ENCODE data around the gene SLC44A1. TPM values are rescaled to one million over a fixed set of nuclear protein-coding genes. Genes with fewer than 3 reads are reported as not detected.

The SLC44A1 gene
- polyA plus RNA-seq, 4 donors: 7.8 to 70.0 (median 16.0) TPM

GRCh38 chr9:105376893-105377292 lies 132.4 kb downstream of the SLC44A1 start:
- Histone ChIP-seq H3K36me3 (ENCODE audit: control insufficient read depth in 3 of 3, insufficient read depth in 2 of 3, low read depth in 1 of 3, low read length in 3 of 3) (peaks cover 4 to 26% (median 10%) of the 10 kb centered on the region in 3 donors), H3K9me3 (ENCODE audit: control insufficient read depth in 2 of 2, insufficient read depth in 1 of 2, low read depth in 1 of 2, low read length in 1 of 2) (no peaks in the 10 kb centered on the region), H3K4me3 (ENCODE audit: low read depth in 1 of 3, low read length in 3 of 3) (no peak overlapping the region), H3K4me1 (ENCODE audit: control insufficient read depth in 3 of 3, insufficient read depth in 2 of 3, low read depth in 1 of 3, low read length in 2 of 3) (no peaks in the 10 kb centered on the region), H3K27me3 (ENCODE audit: control insufficient read depth in 3 of 3, insufficient read depth in 3 of 3, low read length in 3 of 3) (no peaks in the 10 kb centered on the region), H3K27ac (ENCODE audit: low read depth in 1 of 3, low read length in 2 of 3) (no peak overlapping the region)
- FAIRE-seq: no peak
- no peak for DNase-seq
- WGBS, 3 donors: 45 to 92% (median 90%) methylated on average over 1 of the region's 1 CpG

- peak in 1 of 2 donors; percentile 54 for DNase-seq
- H3K4me1 ChIP-seq (ENCODE audit: control insufficient read depth in 3 of 3, insufficient read depth in 2 of 3, low read depth in 1 of 3, low read length in 2 of 3): no peaks in the 10 kb centered on the region
- H3K27me3 ChIP-seq (ENCODE audit: control insufficient read depth in 3 of 3, insufficient read depth in 3 of 3, low read length in 3 of 3): no peaks in the 10 kb centered on the region
- peaks cover 0 to 12% (median 4%) of the 10 kb centered on the region in 3 donors for H3K36me3 ChIP-seq (ENCODE audit: control insufficient read depth in 3 of 3, insufficient read depth in 2 of 3, low read depth in 1 of 3, low read length in 3 of 3)
- no peak overlapping the region for H3K27ac ChIP-seq (ENCODE audit: low read depth in 1 of 3, low read length in 2 of 3)
- WGBS, 3 donors: 40 to 55% (median 51%) methylated on average over 9 of the region's 9 CpGs
- FAIRE-seq: no peak
- no peaks in the 10 kb centered on the region for H3K9me3 ChIP-seq (ENCODE audit: control insufficient read depth in 2 of 2, insufficient read depth in 1 of 2, low read depth in 1 of 2, low read length in 1 of 2)
- peak overlapping the region in 1 of 3 donors; percentile 9 for H3K4me3 ChIP-seq (ENCODE audit: low read depth in 1 of 3, low read length in 3 of 3)
Measured at GRCh38 chr9:105385381-105385985, 141.0 kb downstream of the SLC44A1 start.

GRCh38 chr9:105389796-105390195 lies 145.3 kb downstream of the SLC44A1 start:
- H3K36me3 ChIP-seq (ENCODE audit: control insufficient read depth in 3 of 3, insufficient read depth in 2 of 3, low read depth in 1 of 3, low read length in 3 of 3): peaks cover 0 to 4% (median 0%) of the 10 kb centered on the region in 3 donors
- H3K4me3 ChIP-seq (ENCODE audit: low read depth in 1 of 3, low read length in 3 of 3): no peak overlapping the region
- H3K27me3 ChIP-seq (ENCODE audit: control insufficient read depth in 3 of 3, insufficient read depth in 3 of 3, low read length in 3 of 3): no peaks in the 10 kb centered on the region
- no peaks in the 10 kb centered on the region for H3K9me3 ChIP-seq (ENCODE audit: control insufficient read depth in 2 of 2, insufficient read depth in 1 of 2, low read depth in 1 of 2, low read length in 1 of 2)
- DNase-seq (no peak), FAIRE-seq (no peak)
- no peaks in the 10 kb centered on the region for H3K4me1 ChIP-seq (ENCODE audit: control insufficient read depth in 3 of 3, insufficient read depth in 2 of 3, low read depth in 1 of 3, low read length in 2 of 3)
- 91 to 97% (median 95%) methylated on average over 6 of the region's 6 CpGs for WGBS, 3 donors
- no peak overlapping the region for H3K27ac ChIP-seq (ENCODE audit: low read depth in 1 of 3, low read length in 2 of 3)

- no peaks in the 10 kb centered on the region for H3K4me1 ChIP-seq (ENCODE audit: control insufficient read depth in 3 of 3, insufficient read depth in 2 of 3, low read depth in 1 of 3, low read length in 2 of 3)
- H3K9me3 ChIP-seq (ENCODE audit: control insufficient read depth in 2 of 2, insufficient read depth in 1 of 2, low read depth in 1 of 2, low read length in 1 of 2): no peaks in the 10 kb centered on the region
- H3K27ac ChIP-seq (ENCODE audit: low read depth in 1 of 3, low read length in 2 of 3): no peak overlapping the region
- no peak overlapping the region for H3K4me3 ChIP-seq (ENCODE audit: low read depth in 1 of 3, low read length in 3 of 3)
- DNase-seq (no peak), FAIRE-seq (no peak)
- WGBS, 3 donors: 96 to 97% (median 96%) methylated on average over 3 of the region's 3 CpGs
- H3K27me3 ChIP-seq (ENCODE audit: control insufficient read depth in 3 of 3, insufficient read depth in 3 of 3, low read length in 3 of 3): no peaks in the 10 kb centered on the region
- H3K36me3 ChIP-seq (ENCODE audit: control insufficient read depth in 3 of 3, insufficient read depth in 2 of 3, low read depth in 1 of 3, low read length in 3 of 3): no peaks in the 10 kb centered on the region
Measured at GRCh38 chr9:105390871-105391270, 146.4 kb downstream of the SLC44A1 start.

GRCh38 chr9:105391288-105391687 lies 146.8 kb downstream of the SLC44A1 start:
- Histone ChIP-seq H3K4me3 (ENCODE audit: low read depth in 1 of 3, low read length in 3 of 3) (no peak overlapping the region), H3K4me1 (ENCODE audit: control insufficient read depth in 3 of 3, insufficient read depth in 2 of 3, low read depth in 1 of 3, low read length in 2 of 3) (no peaks in the 10 kb centered on the region), H3K27ac (ENCODE audit: low read depth in 1 of 3, low read length in 2 of 3) (no peak overlapping the region), H3K9me3 (ENCODE audit: control insufficient read depth in 2 of 2, insufficient read depth in 1 of 2, low read depth in 1 of 2, low read length in 1 of 2) (no peaks in the 10 kb centered on the region), H3K27me3 (ENCODE audit: control insufficient read depth in 3 of 3, insufficient read depth in 3 of 3, low read length in 3 of 3) (no peaks in the 10 kb centered on the region), H3K36me3 (ENCODE audit: control insufficient read depth in 3 of 3, insufficient read depth in 2 of 3, low read depth in 1 of 3, low read length in 3 of 3) (no peaks in the 10 kb centered on the region)
- DNase-seq (no peak), FAIRE-seq (no peak)
- WGBS, 3 donors: 92 to 100% (median 97%) methylated on average over 1 of the region's 1 CpG

GRCh38 chr9:105392531-105392930 lies 148.1 kb downstream of the SLC44A1 start:
- FAIRE-seq: no peak
- H3K4me1 ChIP-seq (ENCODE audit: control insufficient read depth in 3 of 3, insufficient read depth in 2 of 3, low read depth in 1 of 3, low read length in 2 of 3): no peaks in the 10 kb centered on the region
- WGBS, 3 donors: 94 to 100% (median 96%) methylated on average over 1 of the region's 1 CpG

GRCh38 chr9:105393576-105394344 lies 149.3 kb downstream of the SLC44A1 start:
- no peaks in the 10 kb centered on the region for H3K36me3 ChIP-seq (ENCODE audit: control insufficient read depth in 3 of 3, insufficient read depth in 2 of 3, low read depth in 1 of 3, low read length in 3 of 3)
- H3K27ac ChIP-seq (ENCODE audit: low read depth in 1 of 3, low read length in 2 of 3): no peak overlapping the region
- FAIRE-seq (no peak), DNase-seq (no peak)
- no peaks in the 10 kb centered on the region for H3K4me1 ChIP-seq (ENCODE audit: control insufficient read depth in 3 of 3, insufficient read depth in 2 of 3, low read depth in 1 of 3, low read length in 2 of 3)
- no peak overlapping the region for H3K4me3 ChIP-seq (ENCODE audit: low read depth in 1 of 3, low read length in 3 of 3)
- no peaks in the 10 kb centered on the region for H3K27me3 ChIP-seq (ENCODE audit: control insufficient read depth in 3 of 3, insufficient read depth in 3 of 3, low read length in 3 of 3)
- 88 to 91% (median 90%) methylated on average over 4 of the region's 4 CpGs for WGBS, 3 donors
- no peaks in the 10 kb centered on the region for H3K9me3 ChIP-seq (ENCODE audit: control insufficient read depth in 2 of 2, insufficient read depth in 1 of 2, low read depth in 1 of 2, low read length in 1 of 2)

More at GRCh38 chr9:105392531-105392930, 148.1 kb downstream of the SLC44A1 start:
- H3K27me3 ChIP-seq (ENCODE audit: control insufficient read depth in 3 of 3, insufficient read depth in 3 of 3, low read length in 3 of 3): no peaks in the 10 kb centered on the region
- no peaks in the 10 kb centered on the region for H3K36me3 ChIP-seq (ENCODE audit: control insufficient read depth in 3 of 3, insufficient read depth in 2 of 3, low read depth in 1 of 3, low read length in 3 of 3)
- no peak overlapping the region for H3K27ac ChIP-seq (ENCODE audit: low read depth in 1 of 3, low read length in 2 of 3)
- no peaks in the 10 kb centered on the region for H3K9me3 ChIP-seq (ENCODE audit: control insufficient read depth in 2 of 2, insufficient read depth in 1 of 2, low read depth in 1 of 2, low read length in 1 of 2)
- H3K4me3 ChIP-seq (ENCODE audit: low read depth in 1 of 3, low read length in 3 of 3): no peak overlapping the region
- DNase-seq: no peak

GRCh38 chr9:105396441-105396840 lies 152.0 kb downstream of the SLC44A1 start:
- H3K27ac ChIP-seq (ENCODE audit: low read depth in 1 of 3, low read length in 2 of 3): no peak overlapping the region
- FAIRE-seq (no peak), DNase-seq (no peak)
- H3K27me3 ChIP-seq (ENCODE audit: control insufficient read depth in 3 of 3, insufficient read depth in 3 of 3, low read length in 3 of 3): no peaks in the 10 kb centered on the region
- WGBS, 3 donors: 89 to 100% (median 100%) methylated on average over 3 of the region's 3 CpGs
- no peaks in the 10 kb centered on the region for H3K36me3 ChIP-seq (ENCODE audit: control insufficient read depth in 3 of 3, insufficient read depth in 2 of 3, low read depth in 1 of 3, low read length in 3 of 3)
- no peaks in the 10 kb centered on the region for H3K4me1 ChIP-seq (ENCODE audit: control insufficient read depth in 3 of 3, insufficient read depth in 2 of 3, low read depth in 1 of 3, low read length in 2 of 3)
- H3K4me3 ChIP-seq (ENCODE audit: low read depth in 1 of 3, low read length in 3 of 3): no peak overlapping the region
- H3K9me3 ChIP-seq (ENCODE audit: control insufficient read depth in 2 of 2, insufficient read depth in 1 of 2, low read depth in 1 of 2, low read length in 1 of 2): no peaks in the 10 kb centered on the region
